H1 (cell line): ENCODE measurements around the gene STX18. TPM values are rescaled to one million over a fixed set of nuclear protein-coding genes. Genes with fewer than 3 reads are reported as not detected.
A peak's percentile ranks its signal among the peaks of the same experiment; 100 is the strongest.

Experiments used
- CTCF ChIA-PET: fragments of 300-600 bp; sonication (Branson Sonifier 250); formaldehyde crosslinking; loops from one replicate; lab custom pipeline; 2021; ENCODE audit not compliant: partially characterized antibody; lab: Charles Lee
- POLR2A ChIA-PET: fragments of 300-600 bp; sonication (Branson Sonifier 250); formaldehyde crosslinking; loops from one replicate; lab custom pipeline; 2021; ENCODE audit warnings: inconsistent platforms; ENCODE audit not compliant: partially characterized antibody; lab: Charles Lee
- DNase-seq, 2 experiments: peaks; one replicate each; pipeline versions ENCODE4 v3.0.0 to v3.0.0-alpha.2; 2010 to 2022; ENCODE audit warnings: low spot score in 2 of 2, low read depth in 1 of 2, mixed read lengths in 1 of 2
- FAIRE-seq: peaks from 2 replicates; lab custom pipeline; 2011; peaks lifted over from hg19 to GRCh38; lab: Jason Lieb, UNC
- H2AFZ ChIP-seq: 2 replicates; pipeline ENCODE4 v1.8.1; 2012; ENCODE audit warnings: low read length, inconsistent platforms
- H2AK5ac ChIP-seq: 2 replicates; pipeline ENCODE4 v1.6.1; 2013; ENCODE audit warnings: low read depth, low read length
- H2BK120ac ChIP-seq: replicated peaks from 2 replicates; pipeline ENCODE3; 2013; ENCODE audit warnings: low read depth, low read length, inconsistent platforms
- H2BK12ac ChIP-seq: 2 replicates; pipeline ENCODE4 v1.6.1; 2013; ENCODE audit warnings: low read depth, low read length
- H2BK15ac ChIP-seq: 2 replicates; pipeline ENCODE4 v1.6.1; 2013; ENCODE audit warnings: low read length
- H2BK20ac ChIP-seq: 2 replicates; pipeline ENCODE4 v1.6.1; 2013; ENCODE audit warnings: low read length
- H2BK5ac ChIP-seq: 2 replicates; pipeline ENCODE4 v1.6.1; 2013; ENCODE audit warnings: low read depth, low read length
- H3K14ac ChIP-seq: 2 replicates; pipeline ENCODE4 v1.6.1; 2013; ENCODE audit warnings: inconsistent platforms; ENCODE audit not compliant: insufficient read length
- H3K18ac ChIP-seq: 2 replicates; pipeline ENCODE4 v1.6.1; 2013; ENCODE audit warnings: low read length; ENCODE audit errors: extremely low read depth
- H3K23ac ChIP-seq: 2 replicates; pipeline ENCODE4 v1.6.1; 2013; ENCODE audit warnings: inconsistent platforms; ENCODE audit not compliant: insufficient read length
- H3K23me2 ChIP-seq: 2 replicates; pipeline ENCODE4 v1.6.1; 2013; ENCODE audit warnings: low read depth, low read length
- H3K27ac ChIP-seq: 2 replicates; pipeline ENCODE4 v1.6.1; 2011; ENCODE audit warnings: low read depth, low read length, inconsistent platforms
- H3K27me3 ChIP-seq, 4 experiments: replicated peaks in 1 of 4; 1 replicate in 1 of 4; 2 replicates in 3 of 4; pipeline versions ENCODE4 v1.6.1 to v1.8.1; 2011 to 2013; ENCODE audit warnings: low read length in 3 of 4, mild to moderate bottlenecking in 3 of 4, inconsistent platforms in 2 of 4, mixed read lengths in 2 of 4, moderate library complexity in 1 of 4; ENCODE audit not compliant: control insufficient read depth in 3 of 4, insufficient read depth in 3 of 4; ENCODE audit errors: extremely low read depth in 1 of 4
- H3K36me3 ChIP-seq, 4 experiments: 2 replicates each; pipeline versions ENCODE4 v1.6.1 to v1.8.1; 2011 to 2013; ENCODE audit warnings: mild to moderate bottlenecking in 4 of 4, low read length in 3 of 4, moderate library complexity in 2 of 4, control low read depth in 1 of 4, inconsistent platforms in 1 of 4; ENCODE audit not compliant: insufficient read depth in 4 of 4, control insufficient read depth in 2 of 4
- H3K4ac ChIP-seq: replicated peaks from 2 replicates; pipeline ENCODE3; 2013; ENCODE audit warnings: low read length, low read depth, mixed read lengths, inconsistent platforms; ENCODE audit not compliant: insufficient read length
- H3K4me1 ChIP-seq, 4 experiments: replicated peaks in 1 of 4; 1 replicate in 1 of 4; 2 replicates in 3 of 4; pipeline versions ENCODE4 v1.6.1 to v1.8.1; 2011 to 2013; ENCODE audit warnings: low read length in 3 of 4, inconsistent platforms in 2 of 4, mixed read lengths in 1 of 4; ENCODE audit not compliant: insufficient read depth in 4 of 4, control insufficient read depth in 3 of 4
- H3K4me2 ChIP-seq, 2 experiments: 2 replicates each; pipeline versions ENCODE4 v1.6.1 to v1.8.1; 2011 to 2013; ENCODE audit warnings: low read depth in 2 of 2, low read length in 2 of 2, control low read depth in 1 of 2, inconsistent platforms in 1 of 2, mild to moderate bottlenecking in 1 of 2; ENCODE audit not compliant: insufficient read depth in 1 of 2
- H3K4me3 ChIP-seq, 4 experiments: fragments of 200-600, 300-600 bp in 1 of 4; sonication (generic), shearing (Covaris generic), sonication (Bioruptor Twin) in 1 of 4; 2 replicates each; pipeline versions ENCODE4 v1.5.1 to v1.8.1; 2011 to 2016; ENCODE audit warnings: low read length in 4 of 4, low read depth in 3 of 4, control low read depth in 2 of 4, inconsistent platforms in 2 of 4, mild to moderate bottlenecking in 2 of 4, mixed read lengths in 1 of 4, moderate library complexity in 1 of 4; ENCODE audit not compliant: insufficient read depth in 2 of 4; ENCODE audit errors: extremely low read depth in 1 of 4
- H3K56ac ChIP-seq: replicated peaks from 2 replicates; pipeline ENCODE3; 2013; ENCODE audit warnings: low read depth, mild to moderate bottlenecking, mixed read lengths, low read length, inconsistent platforms; ENCODE audit not compliant: insufficient read length
- H3K79me1 ChIP-seq: 2 replicates; pipeline ENCODE4 v1.6.1; 2013; ENCODE audit warnings: low read depth, low read length, control low read depth
- H3K79me2 ChIP-seq, 2 experiments: 2 replicates each; pipeline versions ENCODE4 v1.6.1 to v1.8.1; 2012 to 2013; ENCODE audit warnings: low read length in 2 of 2, mild to moderate bottlenecking in 2 of 2, inconsistent platforms in 1 of 2; ENCODE audit not compliant: insufficient read depth in 2 of 2, control insufficient read depth in 1 of 2
- H3K9ac ChIP-seq, 4 experiments: replicated peaks in 1 of 4; 1 replicate in 1 of 4; 2 replicates in 3 of 4; pipeline versions ENCODE4 v1.6.1 to v1.8.1; 2011 to 2013; ENCODE audit warnings: low read depth in 3 of 4, low read length in 3 of 4, control low read depth in 2 of 4, mild to moderate bottlenecking in 2 of 4, moderate library complexity in 2 of 4, inconsistent platforms in 1 of 4; ENCODE audit errors: extremely low read depth in 1 of 4
- H3K9me3 ChIP-seq, 2 experiments: 2 replicates each; pipeline versions ENCODE4 v1.6.1 to v1.8.1; 2012 to 2013; ENCODE audit warnings: mild to moderate bottlenecking in 2 of 2, moderate library complexity in 2 of 2, control low read depth in 1 of 2, inconsistent platforms in 1 of 2, low read depth in 1 of 2, low read length in 1 of 2, mixed read lengths in 1 of 2; ENCODE audit not compliant: insufficient read depth in 2 of 2
- H4K20me1 ChIP-seq, 2 experiments: replicated peaks in 1 of 2; 2 replicates each; pipeline versions ENCODE3 to v1.8.1; 2011 to 2013; ENCODE audit warnings: inconsistent platforms in 2 of 2, low read length in 2 of 2, mild to moderate bottlenecking in 1 of 2; ENCODE audit not compliant: insufficient read depth in 2 of 2, control insufficient read depth in 1 of 2
- H4K5ac ChIP-seq: 2 replicates; pipeline ENCODE4 v1.6.1; 2013; ENCODE audit warnings: low read length, low read depth, mixed read lengths, inconsistent platforms; ENCODE audit not compliant: insufficient read length
- H4K8ac ChIP-seq: 2 replicates; pipeline ENCODE4 v1.8.0; 2013; ENCODE audit warnings: mild to moderate bottlenecking, moderate library complexity, low read length, inconsistent platforms; ENCODE audit not compliant: insufficient read depth; ENCODE audit errors: extremely low read depth
- H4K91ac ChIP-seq: replicated peaks from 2 replicates; pipeline ENCODE3; 2013; ENCODE audit warnings: low read length, mixed read lengths, inconsistent platforms; ENCODE audit not compliant: insufficient read length
- HDAC6 ChIP-seq: IDR thresholded peaks from one replicate; pipeline ENCODE4 v1.7.1; 2012; ENCODE audit warnings: low read depth, mild to moderate bottlenecking, inconsistent platforms, low read length, moderate library complexity
- JUN ChIP-seq: IDR thresholded peaks from 2 replicates; pipeline ENCODE4 v1.6.1; 2011; ENCODE audit warnings: low read depth, mild to moderate bottlenecking, improper control_type of control experiment, low read length
- KDM4A ChIP-seq: IDR thresholded peaks from one replicate; pipeline ENCODE4 v1.7.1; 2012; ENCODE audit warnings: low read depth, mild to moderate bottlenecking, moderate library complexity, low read length, inconsistent platforms; ENCODE audit not compliant: severe bottlenecking
- POU5F1 ChIP-seq: IDR thresholded peaks from 2 replicates; pipeline ENCODE4 v1.6.1; 2011; ENCODE audit warnings: low read depth, mild to moderate bottlenecking, low read length, moderate library complexity
- SIRT6 ChIP-seq: IDR thresholded peaks from one replicate; pipeline ENCODE4 v1.7.1; 2012; ENCODE audit warnings: low read length, inconsistent platforms
- SIX5 ChIP-seq: IDR thresholded peaks from 2 replicates; pipeline ENCODE4 v1.6.1; 2011; ENCODE audit warnings: mild to moderate bottlenecking, low read depth, low read length
- SRF ChIP-seq: IDR thresholded peaks from 2 replicates; pipeline ENCODE4 v1.6.1; 2011; ENCODE audit warnings: mild to moderate bottlenecking, low read depth, low read length, moderate library complexity
- TBP ChIP-seq: IDR thresholded peaks from 2 replicates; pipeline ENCODE4 v1.6.1; 2011; ENCODE audit warnings: low read depth, low read length, improper control_type of control experiment
- TCF12 ChIP-seq: IDR thresholded peaks from 2 replicates; pipeline ENCODE4 v1.6.1; 2011; ENCODE audit warnings: low read depth, mild to moderate bottlenecking, low read length
- ZNF274 ChIP-seq: IDR thresholded peaks from 2 replicates; pipeline ENCODE4 v1.7.0; 2012; ENCODE audit warnings: low read length, borderline replicate concordance; ENCODE audit errors: extremely low read depth
- WGBS, 2 experiments: shearing (Covaris generic) in 1 of 2; methylation state at CpG; one replicate each; pipeline versions ENCODE4 v1.1.6 to v1.1.7; 2013 to 2015; ENCODE audit warnings: low lambda C conversion rate in 2 of 2, mixed read lengths in 2 of 2, inconsistent platforms in 1 of 2, low coverage in 1 of 2, missing lambda C conversion rate in 1 of 2; ENCODE audit not compliant: insufficient replicate concordance in 2 of 2, insufficient coverage in 1 of 2, insufficient read length in 1 of 2; ENCODE audit errors: extremely low coverage in 1 of 2, missing lambda C conversion rate in 1 of 2; 5-methylcytosine and 5-hydroxymethylcytosine counted together
- polyA plus RNA-seq, 7 experiments: library from polyadenylated mRNA; depleted of rRNA in 3 of 7; stranded (reverse) in 5 of 7; unstranded in 2 of 7; fragments of >200 nt in 5 of 7; fragments of 200-250 nt in 2 of 7; gene quantifications; 1 replicate in 5 of 7; 2 replicates in 1 of 7; 4 replicates in 1 of 7; pipeline versions ENCODE4 v1.2.1 to v1.2.3, GENCODE V29; 2011 to 2013; ENCODE audit warnings: missing spikeins in 2 of 7, mixed read lengths in 2 of 7
- total RNA-seq: library from RNA; stranded (reverse); fragmentation: NEBNext Ultra II Directional; extraction: Animal tissue kit (Norgen Biotek cat#: 25700); gene quantifications from 2 replicates; pipeline ENCODE4 v1.2.1, GENCODE V29; 2021
- TF ChIP-seq, protein P1 (sequence below): IDR thresholded peaks from 2 replicates; pipeline ENCODE4 v1.6.1; 2012; ENCODE audit warnings: inconsistent platforms

The STX18 gene
- total and polyA plus RNA-seq, 2 of the 8 experiments (the other 6 are each of a cell fraction or from before 2014, with no cell fraction given), result 14.6 to 18.3 TPM

DNA sequence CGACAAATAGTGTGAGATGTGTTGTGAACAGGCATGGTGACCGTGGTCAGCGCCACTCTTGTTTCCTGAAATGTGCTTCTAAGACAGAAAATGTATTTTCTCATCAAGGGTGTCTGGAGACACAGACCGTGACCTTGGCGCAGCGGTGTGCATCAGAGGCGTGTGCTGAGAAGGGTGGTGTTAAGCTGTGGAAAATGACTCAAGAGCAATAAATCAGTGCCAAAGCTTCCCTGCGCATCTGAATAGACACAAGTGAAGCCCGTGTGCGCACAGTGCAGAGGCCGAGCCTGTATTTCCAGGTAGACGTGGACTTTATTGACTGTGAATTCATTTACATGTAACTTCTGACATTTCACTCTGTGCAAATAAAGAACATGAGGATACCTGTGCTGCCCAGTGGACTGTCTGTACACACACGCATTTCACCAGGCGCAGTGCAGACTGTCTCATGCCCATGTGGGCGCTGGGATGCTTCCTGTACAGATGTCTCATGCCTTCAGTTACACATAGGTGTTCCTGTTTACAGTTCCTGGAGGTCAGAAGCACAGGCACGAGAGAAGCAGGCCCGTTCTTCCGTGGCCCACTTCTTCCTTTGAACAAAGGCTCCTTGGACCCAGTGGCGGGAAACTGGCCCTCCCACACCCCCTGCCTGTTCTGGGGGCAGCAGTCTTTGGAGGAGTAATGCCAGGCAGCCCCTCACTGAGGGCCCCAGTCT is 123.0 kb downstream of the STX18 start:
- 83% methylated on average over 19 of the region's 19 CpGs; no CpG with 5 or more reads in 1 of the 2 experiments for WGBS, 2 experiments
- H2AK5ac ChIP-seq, result no peak overlapping the region
- H4K8ac ChIP-seq, result no peak overlapping the region
- peak in 1 of 2 experiments; percentile 30 for DNase-seq
- peaks cover 0 to 3% of the 10 kb centered on the region in 2 experiments for H4K20me1 ChIP-seq
- no peak overlapping the region for H3K18ac ChIP-seq
- no peak overlapping the region for H3K23ac ChIP-seq
- peaks cover 2 to 11% (median 7%) of the 10 kb centered on the region in 4 experiments for H3K4me1 ChIP-seq
- no peaks in the 10 kb centered on the region for H3K23me2 ChIP-seq
- H2BK120ac ChIP-seq, result no peak overlapping the region
- TF ChIP-seq JUN, result no peak
- TF ChIP-seq KDM4A, result no peak
- TF ChIP-seq POU5F1, result no peak
- TF ChIP-seq TCF12, result no peak
- no peak for TF ChIP-seq HDAC6
- TF ChIP-seq SRF, result no peak
- no peak for TF ChIP-seq SIX5
- no peak for TF ChIP-seq SIRT6
- no peak for TF ChIP-seq ZNF274
- TF ChIP-seq, protein P1, sequence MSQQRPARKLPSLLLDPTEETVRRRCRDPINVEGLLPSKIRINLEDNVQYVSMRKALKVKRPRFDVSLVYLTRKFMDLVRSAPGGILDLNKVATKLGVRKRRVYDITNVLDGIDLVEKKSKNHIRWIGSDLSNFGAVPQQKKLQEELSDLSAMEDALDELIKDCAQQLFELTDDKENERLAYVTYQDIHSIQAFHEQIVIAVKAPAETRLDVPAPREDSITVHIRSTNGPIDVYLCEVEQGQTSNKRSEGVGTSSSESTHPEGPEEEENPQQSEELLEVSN, result no peak
- no peak for TF ChIP-seq TBP
- H3K79me1 ChIP-seq, result no peaks in the 10 kb centered on the region; the same call in 1 of the 2 replicates
- H3K27me3 ChIP-seq, result no peaks in the 10 kb centered on the region
- peaks cover 3 to 19% (median 13%) of the 10 kb centered on the region in 4 experiments; a peak in 6 of 8 replicates for H3K36me3 ChIP-seq
- ChIA-PET POLR2A (no interaction called here), CTCF (interaction anchor here (1.7 to 1.8 kb wide), 2 partner anchors 7 to 12 kb away, joined by 6 to 8 read pairs; no protein-coding TSS in a partner anchor)
- H3K4me2 ChIP-seq, result no peak overlapping the region
- no peak overlapping the region for H2AFZ ChIP-seq
- no peak overlapping the region for H2BK5ac ChIP-seq
- H3K79me2 ChIP-seq, result no peaks in the 10 kb centered on the region
- no peak overlapping the region for H3K4me3 ChIP-seq
- H3K9ac ChIP-seq, result no peak overlapping the region
- H3K14ac ChIP-seq, result no peak overlapping the region
- H2BK12ac ChIP-seq, result no peak overlapping the region
- no peak overlapping the region for H3K27ac ChIP-seq
- no peak overlapping the region for H3K56ac ChIP-seq
- H3K4ac ChIP-seq, result no peak overlapping the region
- peaks cover 4% of the 10 kb centered on the region in 2 experiments; a peak in 2 of 4 replicates for H3K9me3 ChIP-seq
- no peak for FAIRE-seq
- no peak overlapping the region for H2BK20ac ChIP-seq
- no peak overlapping the region for H4K91ac ChIP-seq
- H4K5ac ChIP-seq, result no peak overlapping the region
- no peak overlapping the region for H2BK15ac ChIP-seq
